Stimulated activated CD8-positive, alpha-beta memory T cell treated with anti-CD3 and anti-CD28 coated beads, Interleukin-4, amount 100 ng/mL, for 24 hours (primary cell): ENCODE results near the gene PYGL.
"Not testable (repeated sequence)": the region's sequence is repeated elsewhere in the genome, so short reads cannot be mapped to it uniquely, and the experiment has no call there.

ENCODE experiments used
- DNase-seq: peaks from one replicate; pipeline ENCODE4 v3.0.0-alpha.2; 2020; ENCODE audit warnings: low read depth

PYGL gene

DNA sequence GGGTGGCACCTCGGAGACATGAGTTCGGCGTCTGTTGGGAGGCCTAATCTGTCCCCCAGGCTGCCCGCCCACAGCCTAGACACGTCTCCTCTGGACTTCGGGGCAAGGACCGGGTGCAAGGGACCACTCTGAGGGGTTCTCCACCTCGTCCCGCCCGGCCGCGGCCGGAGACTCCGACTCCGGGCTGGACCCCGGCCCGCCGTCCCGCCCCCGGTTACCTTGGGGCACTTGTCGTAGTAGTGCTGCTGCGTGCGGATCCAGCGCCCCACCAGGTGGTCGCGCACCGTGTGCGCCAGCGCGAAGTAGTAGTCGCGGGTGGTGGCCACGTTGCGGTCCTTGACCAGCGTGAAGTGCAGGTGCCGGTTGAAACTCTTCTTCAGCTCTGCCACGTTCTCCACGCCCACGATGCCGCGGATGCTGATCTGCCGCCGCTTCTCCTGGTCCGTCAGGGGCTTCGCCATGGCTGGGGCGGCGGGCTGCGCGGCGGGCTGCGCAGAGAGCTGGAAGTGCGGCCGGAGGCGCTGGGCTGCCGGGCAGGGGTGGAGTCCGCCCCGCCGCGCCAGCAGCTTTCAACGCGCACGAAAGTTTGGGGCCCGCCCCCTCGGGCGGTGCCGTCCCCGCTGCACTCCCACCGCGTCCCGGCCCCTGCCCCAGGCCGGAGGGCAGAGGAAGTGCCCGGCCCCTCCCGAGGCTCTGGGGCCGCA, at the start of gene PYGL:
PYGL (minus strand) TSS at position 541 of the 704 bp plus-strand sequence; CDS start at position 461, 80 bp downstream.
- DNase-seq: peak; percentile 15

DNA sequence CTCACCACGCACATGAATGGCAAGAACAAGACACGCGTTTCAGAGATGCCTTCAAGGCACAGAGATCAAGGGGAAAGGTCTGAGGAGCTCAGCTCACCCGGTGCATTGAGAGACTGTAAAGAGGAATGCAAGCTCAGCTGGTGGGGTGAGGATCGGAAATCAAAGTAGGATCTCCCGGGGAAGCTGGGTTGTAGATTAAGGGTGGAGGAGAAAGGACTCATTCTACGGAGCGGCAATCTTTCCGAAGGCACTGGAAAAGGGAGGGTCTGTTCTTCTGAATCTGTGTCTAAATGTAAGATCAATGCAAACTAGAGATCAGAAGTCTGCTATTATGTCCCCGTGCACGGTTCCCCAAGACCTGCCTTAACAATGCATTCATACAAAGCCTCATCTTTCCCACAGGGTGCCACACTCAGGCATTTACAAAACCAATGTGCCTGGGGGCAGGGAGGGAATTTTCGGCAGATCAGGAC, 41.6 kb upstream of the PYGL start:
- no peak for DNase-seq

DNA sequence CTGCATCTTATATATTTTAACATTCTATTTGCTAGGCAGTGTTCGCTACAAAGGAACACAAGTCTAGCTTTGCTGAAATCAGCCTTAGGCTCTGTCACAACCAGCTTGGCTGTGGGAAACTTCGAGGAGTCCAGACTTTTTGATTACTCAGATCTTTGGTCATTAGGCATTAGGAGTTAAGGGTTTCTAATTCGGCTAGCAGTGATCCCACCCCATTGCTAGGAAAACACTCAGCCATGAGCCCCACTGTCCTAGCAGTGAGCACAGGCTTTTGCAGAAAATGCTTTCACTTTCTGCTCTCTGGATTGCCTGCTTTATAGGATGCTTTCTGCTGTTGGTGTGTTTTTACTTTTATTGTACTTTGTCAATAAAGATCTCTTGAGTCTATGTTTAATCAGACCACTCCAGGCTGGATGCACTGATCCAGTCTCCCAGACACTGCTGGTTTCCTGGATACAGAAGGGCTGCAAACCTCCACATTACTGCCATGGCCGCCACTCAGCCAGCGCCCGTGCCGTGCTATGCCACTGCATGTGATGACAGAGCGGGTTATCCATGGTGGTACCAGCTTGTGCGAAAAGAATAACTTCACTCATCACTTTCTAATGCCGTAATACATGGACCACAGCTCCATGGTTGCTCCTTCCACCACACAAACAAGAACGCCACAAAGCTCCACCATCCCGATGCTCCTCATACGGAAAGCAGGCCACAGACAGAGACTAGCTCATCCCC, 41.0 kb upstream of the PYGL start:
- DNase-seq: no peak

DNA sequence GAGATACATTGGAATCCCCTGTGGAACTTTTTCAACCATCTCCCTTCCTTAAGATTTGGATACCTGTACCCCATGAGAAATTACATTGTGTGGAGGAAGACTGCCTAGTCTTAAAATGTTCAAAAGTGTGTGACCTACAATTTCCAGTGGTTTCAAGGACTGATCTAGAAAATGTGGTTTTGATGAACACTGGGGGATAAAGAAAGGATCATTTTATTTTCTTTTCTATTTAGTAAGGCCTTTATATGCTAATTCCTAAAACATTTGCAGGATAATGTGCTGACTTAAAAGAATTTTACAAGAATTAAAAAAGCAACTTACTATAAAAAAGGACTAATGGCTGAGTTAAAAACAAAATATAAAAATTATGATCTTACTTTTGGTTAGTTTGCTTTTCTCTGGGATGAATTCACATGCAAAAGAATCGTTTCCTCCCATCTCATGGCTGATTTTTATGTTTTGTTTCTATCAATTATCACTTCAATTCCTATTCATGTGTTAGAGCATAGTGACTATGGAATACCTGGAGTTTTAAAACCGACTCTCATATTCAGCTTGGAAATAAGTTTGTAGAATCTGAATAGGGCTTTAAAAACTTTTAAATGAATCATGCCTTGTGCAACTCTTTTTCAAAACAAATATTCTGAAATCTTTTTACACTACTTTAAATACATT, 39.9 kb upstream of the PYGL start:
- DNase-seq: no peak

DNA sequence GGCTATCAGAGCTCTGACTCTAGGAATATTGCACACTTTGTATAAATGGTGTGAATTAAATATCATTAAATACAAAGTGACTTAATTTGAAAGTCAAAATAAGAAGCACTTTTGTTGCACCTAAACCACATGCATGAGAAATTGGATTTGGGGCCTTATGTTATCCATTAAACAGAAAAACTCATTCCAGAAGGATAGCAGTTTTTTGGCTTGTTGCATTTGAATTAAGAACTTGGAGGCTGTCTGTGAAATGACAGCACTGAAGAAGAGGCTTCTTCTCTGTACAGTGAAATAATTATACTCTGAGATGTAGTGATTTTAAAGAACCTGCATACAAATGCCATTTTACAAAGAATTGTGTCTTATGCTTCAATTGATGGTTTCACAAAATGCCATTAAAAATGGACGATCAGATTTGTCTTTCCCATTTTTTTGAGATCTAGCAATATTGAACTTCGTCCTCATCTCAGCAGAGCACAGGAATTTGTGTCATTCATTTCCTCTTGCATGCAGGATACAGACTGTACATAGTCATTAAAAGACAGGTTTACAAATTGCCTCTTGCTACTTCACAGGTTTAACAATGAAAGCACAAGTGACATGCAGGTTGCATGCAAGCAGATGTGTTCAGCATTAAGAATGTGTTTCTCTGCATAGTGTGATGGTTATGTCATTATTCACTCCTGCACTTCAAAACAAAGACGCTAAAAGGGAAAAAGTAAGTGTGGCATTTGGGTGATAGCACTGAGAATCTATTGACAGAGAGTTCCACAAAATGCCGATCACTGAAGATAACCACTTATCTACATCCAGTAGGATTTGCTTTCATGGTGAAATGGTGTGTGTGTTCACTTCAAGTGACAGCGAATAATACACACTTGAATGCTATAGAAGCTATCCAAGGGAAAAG, 35.9 kb upstream of the PYGL start:
- DNase-seq: no peak

DNA sequence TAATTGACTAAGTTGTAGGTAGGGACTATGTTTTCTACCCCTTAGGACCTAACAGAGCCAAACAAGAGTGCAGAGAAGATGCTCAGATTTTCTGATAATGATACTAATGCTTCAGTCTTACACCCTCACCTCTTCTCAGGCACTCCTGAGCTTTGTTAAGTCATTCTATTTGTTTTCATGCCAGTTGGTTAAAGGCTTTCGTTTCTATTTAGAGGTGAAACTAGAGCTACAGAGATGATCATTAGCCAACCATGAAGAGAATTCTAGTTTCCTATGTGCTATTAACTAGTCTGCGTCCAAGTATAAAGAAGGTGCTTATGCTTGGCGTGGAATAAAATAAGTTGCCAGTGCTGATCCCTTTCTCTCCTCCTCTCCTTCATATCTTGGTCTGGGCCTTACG, 34.6 kb upstream of the PYGL start:
- no peak for DNase-seq

DNA sequence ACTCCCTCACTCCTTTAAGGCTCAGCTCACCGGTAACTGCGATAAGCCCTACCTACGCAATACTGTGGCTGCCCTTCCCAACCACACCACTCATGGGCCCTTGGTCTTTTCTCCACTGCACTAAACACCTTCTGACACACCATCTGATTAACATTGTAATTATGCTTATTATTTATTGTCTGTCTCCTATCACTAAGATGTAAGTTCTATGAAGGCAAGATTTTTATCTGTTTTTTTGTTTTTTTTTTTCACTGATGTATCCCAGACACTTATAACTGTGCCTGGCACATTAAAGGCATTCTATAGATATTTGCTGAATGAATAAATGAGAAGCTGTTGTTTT, 34.2 kb upstream of the PYGL start:
- DNase-seq: no peak

DNA sequence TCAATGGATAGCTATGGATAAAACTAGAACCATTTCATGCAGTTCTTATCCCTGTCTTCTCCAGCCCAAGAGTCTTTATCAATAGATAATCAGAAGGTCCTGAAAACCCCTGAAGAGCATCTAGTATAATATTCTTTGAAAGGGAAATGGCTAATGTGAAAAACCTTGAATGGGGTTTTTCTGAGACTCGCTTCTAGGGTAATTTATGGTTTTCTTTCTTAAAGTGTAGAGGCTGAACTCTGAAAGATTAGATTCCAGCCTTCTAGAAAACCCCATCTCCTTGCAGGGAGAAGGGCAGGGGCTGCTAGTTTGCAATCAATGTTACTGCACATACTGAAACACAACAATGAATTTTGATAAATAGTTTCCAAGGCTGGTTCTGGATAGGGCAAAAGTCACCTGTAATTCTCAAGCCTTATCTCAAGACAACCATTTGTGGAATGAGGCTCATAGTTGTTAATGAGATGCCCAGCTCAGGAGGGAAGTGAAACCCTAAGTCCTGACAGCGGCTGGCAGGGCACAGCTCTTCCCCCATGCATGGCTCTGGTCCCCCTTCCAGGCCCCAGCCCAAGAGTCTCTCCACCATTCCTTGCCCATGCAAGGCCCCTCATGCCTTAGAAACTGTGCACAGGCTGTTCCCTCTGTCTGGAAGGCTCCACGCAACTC, 33.7 kb upstream of the PYGL start:
- DNase-seq: no peak

DNA sequence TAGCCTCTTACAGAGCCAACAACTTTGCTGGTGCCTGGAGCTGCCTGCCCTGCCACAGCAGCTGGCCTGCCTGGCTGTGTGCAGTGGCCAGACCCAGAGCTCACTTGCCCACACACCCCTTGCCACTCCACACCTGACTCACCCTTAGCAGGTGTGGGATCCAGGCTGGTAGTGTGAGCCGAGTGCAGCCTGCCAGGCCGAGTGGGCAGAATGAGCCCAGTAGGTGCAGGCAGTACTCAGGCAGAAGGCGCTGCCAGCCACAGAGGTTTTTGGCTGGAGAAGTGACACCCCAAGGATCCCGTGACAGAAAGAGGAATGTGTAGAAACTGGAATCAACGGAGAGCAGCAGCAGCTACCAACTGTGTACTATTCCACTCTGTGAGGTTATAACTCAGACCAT, 29.8 kb upstream of the PYGL start:
- no peak for DNase-seq

DNA sequence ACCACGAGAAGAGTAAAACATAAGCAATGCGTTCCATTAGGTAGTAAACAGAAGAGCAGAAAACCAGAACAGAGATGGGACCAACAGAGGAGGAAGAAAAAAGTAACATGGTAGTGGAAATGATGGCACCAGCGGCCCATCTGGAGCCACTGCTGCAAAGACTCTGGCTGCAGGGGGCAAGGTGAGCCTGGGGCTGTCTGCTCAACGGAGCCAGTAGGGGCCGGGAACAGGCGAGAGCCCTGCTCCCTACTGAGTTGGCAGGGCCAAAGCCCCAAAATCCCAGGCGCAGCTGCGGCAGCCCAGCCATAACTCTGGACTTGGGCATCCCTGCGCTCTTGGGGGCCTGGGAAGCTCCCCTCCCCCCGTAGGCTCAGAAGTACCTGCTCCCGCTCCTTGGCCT, 28.5 kb upstream of the PYGL start:
- DNase-seq: no peak

DNA sequence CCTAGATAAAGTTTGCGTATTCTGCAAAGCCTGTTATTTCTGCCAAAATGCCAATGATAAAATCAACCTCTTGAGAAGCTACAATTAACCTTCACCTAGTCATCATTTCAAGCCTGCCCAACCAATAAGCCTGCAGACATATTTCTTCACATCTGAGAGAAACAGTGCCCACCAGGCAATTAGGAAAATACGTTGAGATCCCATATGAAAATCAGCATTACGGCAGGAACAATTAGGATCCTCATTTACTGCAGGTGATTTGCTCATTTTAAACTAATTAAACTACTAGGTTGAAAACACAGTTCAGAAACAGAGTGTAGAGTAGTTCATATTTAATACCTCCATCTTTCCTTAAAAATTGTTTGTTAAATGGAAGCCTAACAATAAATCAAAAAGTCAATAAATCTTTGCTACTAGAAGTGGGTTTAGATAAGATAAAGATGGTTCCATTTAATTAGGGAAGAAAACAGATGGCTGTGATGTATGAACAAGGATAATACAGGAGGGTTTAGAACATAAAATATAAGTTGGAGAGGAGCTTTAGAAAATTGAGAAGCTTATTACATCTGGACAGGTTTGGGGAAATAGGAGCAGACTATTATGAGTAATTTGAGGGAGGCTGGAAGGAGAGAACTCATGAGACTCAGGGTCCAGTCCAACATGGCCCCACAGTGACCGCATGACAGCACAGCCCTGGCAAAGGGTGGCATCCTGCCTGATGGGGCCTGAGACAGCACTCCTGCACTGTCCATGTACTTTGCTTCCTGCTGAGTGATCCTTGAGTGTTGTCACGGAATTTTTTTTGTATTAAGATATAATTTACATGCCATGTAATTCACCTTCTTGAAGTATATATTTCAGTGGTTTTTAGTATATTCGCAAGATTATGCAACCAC, 26.9 kb upstream of the PYGL start:
- DNase-seq: no peak

DNA sequence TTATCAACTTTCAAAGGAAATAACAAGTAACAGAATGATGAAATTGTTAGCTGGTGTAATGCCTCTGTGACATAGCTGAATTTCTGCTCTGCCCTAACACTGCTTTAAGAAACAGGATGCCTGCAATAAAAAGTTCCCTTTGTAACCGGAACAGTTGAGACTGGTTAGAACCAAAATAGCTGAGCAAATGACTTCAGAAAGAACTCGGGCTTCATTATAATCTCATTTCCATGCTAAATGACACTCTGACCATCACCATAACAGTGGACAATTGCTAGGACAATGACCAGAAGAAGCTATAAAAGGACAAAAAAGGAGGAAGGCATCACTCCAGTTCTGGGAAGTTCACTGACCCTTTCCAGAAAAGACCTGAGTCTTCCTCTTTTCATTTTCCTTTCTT, 23.5 kb upstream of the PYGL start:
- no peak for DNase-seq

DNA sequence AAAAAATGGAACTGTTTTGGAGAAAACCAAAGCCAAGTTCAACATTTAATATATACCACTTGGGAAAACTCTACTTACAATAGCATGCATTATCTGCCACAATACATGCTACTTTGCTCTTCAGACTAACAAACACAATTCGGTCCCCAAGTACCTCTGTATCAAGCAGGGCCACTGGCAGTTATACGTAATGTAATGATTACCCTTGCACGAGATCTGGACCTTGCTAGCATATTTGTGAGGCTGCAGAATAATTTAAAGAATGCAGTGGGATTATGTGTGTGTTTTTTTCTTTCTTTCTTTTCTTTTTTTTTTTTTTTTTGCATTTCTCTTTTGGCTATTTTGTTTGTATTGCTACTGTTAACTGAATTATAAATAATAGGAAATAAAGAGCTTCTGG, 22.8 kb upstream of the PYGL start:
- DNase-seq: no peak

DNA sequence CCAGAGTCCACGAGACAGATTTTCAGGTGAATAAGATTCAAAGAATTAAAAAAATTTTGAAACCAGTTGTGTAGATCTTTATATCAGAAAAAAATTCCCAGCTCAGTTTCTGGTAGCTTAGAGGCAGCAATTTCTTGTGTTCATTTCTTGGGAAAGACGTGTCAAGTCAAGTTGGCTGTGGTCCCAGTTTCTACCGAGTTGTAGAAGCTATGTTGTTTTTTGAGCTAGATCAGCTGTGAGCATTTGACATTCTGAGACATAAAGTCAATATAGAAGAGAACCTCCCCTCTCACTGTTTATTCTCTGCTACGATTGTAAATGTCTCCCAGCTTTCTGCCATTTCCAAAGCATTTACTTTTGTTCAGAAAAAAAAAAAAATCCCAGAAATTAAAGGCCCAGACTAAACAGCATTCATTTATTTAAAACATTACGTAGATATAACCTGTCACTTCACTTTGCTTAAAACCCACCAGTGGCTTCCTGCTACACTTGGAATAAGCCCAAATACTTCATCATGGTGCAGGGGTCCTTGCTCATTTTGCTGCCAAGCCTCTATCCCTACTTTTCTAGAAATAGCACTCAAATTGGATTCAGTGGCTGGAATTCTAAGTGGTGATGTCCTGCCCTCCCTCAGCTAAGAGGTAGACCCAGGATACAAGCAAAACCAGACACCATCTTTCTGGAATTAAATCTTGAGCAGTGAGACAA, 20.6 kb upstream of the PYGL start:
- no peak for DNase-seq

DNA sequence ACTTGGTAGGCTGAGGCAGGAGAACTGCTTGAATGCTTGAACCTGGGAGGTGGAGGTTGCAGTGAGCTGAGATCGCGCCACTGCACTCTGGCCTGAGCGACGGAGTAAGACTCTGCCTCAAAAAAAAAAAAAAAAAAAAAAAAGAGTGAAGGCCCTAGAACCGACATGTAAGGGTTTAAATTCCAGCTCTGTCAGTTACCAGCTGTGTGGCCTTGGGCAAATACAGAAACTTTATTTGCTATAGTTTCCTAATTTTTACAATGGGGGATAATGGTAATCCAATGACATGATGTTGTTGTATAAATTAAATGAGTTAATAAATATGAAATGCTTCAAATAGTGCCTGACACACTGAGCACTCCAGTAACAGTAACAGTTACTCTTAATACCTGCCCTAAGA, 19.6 kb upstream of the PYGL start:
- DNase-seq: no peak

DNA sequence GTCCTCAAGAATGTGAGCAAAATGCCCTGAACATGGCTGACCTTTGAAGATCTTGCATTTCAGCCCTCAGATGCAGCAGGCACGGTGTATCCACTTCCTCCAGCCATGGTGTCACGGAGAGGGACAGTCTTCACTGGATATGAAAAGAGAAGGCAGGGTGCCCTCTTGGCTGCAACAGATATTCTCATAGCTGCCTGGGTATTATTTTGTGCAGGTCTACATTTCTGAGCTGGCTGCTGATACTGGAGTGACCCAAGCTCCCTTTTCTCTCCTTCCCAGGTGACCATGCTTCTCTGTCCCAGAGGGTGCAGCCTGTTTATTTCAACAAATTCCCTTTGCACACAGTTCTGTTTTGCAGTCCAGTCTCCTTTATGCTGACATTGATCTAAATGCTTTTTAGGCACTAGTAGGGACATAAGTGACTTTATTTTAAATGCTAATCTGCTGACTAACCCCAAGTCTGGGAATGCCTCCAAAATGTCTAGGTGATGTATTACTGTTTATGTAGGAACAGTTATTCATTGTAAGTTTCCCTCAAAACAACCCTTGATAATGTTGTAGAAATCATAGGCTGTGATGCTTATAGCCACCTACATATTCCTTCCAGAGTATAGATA, 17.4 kb upstream of the PYGL start:
- no peak for DNase-seq

DNA sequence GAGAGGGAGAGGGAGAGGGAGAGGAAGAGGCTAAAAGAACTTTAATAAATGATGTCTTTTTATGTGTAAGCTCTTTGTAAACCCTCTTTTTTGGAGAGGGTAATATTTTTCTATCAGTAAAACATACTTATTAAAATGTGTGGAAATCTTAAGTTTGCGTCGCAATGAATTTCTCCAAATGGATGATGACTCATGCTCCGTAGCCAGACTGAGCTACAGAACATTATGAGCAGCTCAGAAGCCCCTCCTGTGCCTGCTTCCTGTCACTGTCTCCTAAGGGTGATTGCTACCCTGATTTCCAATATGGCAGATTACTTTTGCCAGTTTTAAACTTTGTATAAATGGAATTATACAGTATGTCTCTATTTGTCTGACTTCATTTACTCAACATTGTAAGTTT, 13.0 kb upstream of the PYGL start:
- no peak for DNase-seq

DNA sequence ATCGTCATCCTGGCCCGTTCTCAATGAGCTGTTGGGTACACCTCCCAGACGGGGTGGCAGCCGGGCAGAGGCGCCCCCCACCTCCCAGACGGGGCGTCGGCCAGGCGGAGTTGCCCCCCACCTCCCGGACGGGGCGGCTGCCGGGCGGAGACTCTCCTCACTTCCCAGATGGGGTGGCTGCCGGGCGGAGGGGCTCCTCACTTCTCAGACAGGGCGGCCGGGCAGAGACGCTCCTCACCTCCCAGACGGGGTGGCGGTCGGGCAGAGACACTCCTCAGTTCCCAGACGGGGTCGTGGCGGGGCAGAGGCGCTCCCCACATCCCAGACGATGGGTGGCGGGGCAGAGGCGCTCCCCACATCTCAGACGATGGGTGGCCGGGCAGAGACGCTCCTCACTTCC, 12.1 kb upstream of the PYGL start:
- not testable (repeated sequence) for DNase-seq

DNA sequence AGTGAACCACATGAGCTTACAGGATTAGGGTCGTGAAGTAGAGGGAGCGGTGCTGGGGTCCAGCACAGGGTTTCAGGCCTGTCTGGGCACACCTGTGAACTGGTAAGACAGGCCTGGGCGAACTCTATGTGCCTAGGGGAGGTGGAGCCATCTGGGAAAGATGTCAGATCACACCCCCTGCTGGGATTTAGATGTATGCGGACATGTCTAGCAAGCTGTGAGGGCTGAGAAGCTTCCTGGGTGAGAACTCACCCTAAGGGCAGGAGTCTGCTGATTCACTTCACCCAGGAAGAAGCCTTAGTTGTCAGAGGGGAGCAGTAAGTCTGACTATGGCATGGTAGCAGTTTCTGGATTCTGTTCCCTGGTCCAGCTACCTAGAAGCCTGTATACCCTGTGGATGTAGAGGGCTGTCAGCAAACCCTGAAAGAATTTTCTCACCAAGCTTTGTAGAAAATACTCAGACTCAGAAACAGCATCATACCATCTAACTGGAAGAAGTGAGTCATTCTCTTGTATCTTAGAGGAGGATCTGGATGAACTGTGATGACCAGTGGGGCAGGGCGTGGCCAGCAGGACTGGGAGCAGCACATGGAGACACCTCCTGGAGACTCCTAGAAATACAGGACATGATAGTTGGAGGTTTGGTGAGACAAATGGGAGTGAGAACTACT, 11.2 kb upstream of the PYGL start:
- DNase-seq: peak; percentile 1
